Suprapubic skin (tissue), 4 donors: ENCODE measurements around the gene ST8SIA6. TPM values are rescaled to one million over a fixed set of nuclear protein-coding genes. Genes with fewer than 3 reads are reported as not detected.

ENCODE experiments used
- DNase-seq, 2 donors: peaks; one replicate each; pipeline ENCODE4 v3.0.0-alpha.2; 2019; ENCODE audit warnings: low spot score in 2 of 2
- H3K27ac ChIP-seq: fragments of 200-600 bp; sonication (generic); one replicate; pipeline ENCODE4 v1.5.1; 2019
- H3K27me3 ChIP-seq: fragments of 200-600 bp; sonication (generic); one replicate; pipeline ENCODE4 v1.5.1; 2019
- H3K36me3 ChIP-seq: fragments of 200-600 bp; sonication (generic); one replicate; pipeline ENCODE4 v1.5.1; 2019
- H3K4me1 ChIP-seq: fragments of 200-600 bp; sonication (generic); one replicate; pipeline ENCODE4 v1.5.1; 2019
- H3K4me3 ChIP-seq: fragments of 200-600 bp; sonication (generic); one replicate; pipeline ENCODE4 v1.5.1; 2019; ENCODE audit warnings: mild to moderate bottlenecking
- H3K9me3 ChIP-seq: fragments of 200-600 bp; sonication (generic); one replicate; pipeline ENCODE4 v1.5.1; 2019
- EP300 ChIP-seq: sonication (generic); formaldehyde crosslinking; IDR thresholded peaks from one replicate; pipeline ENCODE4 v1.6.1; 2017; ENCODE audit warnings: antibody characterized with exemption
- POLR2A ChIP-seq, 2 donors: fragments of 450-650 bp; IDR thresholded peaks; one replicate each; pipeline ENCODE4 v1.6.1; 2017; ENCODE audit warnings: antibody characterized with exemption in 2 of 2, mild to moderate bottlenecking in 2 of 2, moderate library complexity in 2 of 2
- POLR2AphosphoS5 ChIP-seq, 3 donors: sonication (generic); formaldehyde crosslinking; IDR thresholded peaks; one replicate each; pipeline ENCODE4 v1.6.1; 2017; ENCODE audit warnings: antibody characterized with exemption in 3 of 3
- WGBS: methylation state at CpG from one replicate; pipeline ENCODE4 v1.1.5; 2018; 5-methylcytosine and 5-hydroxymethylcytosine counted together
- total RNA-seq, 4 donors: library from RNA; depleted of rRNA; stranded (reverse); fragments of >200 nt; gene quantifications; one replicate each; pipeline ENCODE4 v1.1.0, GENCODE V29; 2016
- TF ChIP-seq, protein P1 (sequence below), 2 donors: fragments of 200-600 bp in 1 of 2; fragments of 450-650 bp in 1 of 2; sonication (generic) in 1 of 2; IDR thresholded peaks; one replicate each; pipeline ENCODE4 v1.5.1; 2016 to 2019; ENCODE audit warnings: antibody characterized with exemption in 2 of 2, mild to moderate bottlenecking in 1 of 2, moderate library complexity in 1 of 2

The ST8SIA6 gene
- total RNA-seq, 4 donors from 2014 or later, result 1.2 to 5.2 (median 3.2) TPM

DNA sequence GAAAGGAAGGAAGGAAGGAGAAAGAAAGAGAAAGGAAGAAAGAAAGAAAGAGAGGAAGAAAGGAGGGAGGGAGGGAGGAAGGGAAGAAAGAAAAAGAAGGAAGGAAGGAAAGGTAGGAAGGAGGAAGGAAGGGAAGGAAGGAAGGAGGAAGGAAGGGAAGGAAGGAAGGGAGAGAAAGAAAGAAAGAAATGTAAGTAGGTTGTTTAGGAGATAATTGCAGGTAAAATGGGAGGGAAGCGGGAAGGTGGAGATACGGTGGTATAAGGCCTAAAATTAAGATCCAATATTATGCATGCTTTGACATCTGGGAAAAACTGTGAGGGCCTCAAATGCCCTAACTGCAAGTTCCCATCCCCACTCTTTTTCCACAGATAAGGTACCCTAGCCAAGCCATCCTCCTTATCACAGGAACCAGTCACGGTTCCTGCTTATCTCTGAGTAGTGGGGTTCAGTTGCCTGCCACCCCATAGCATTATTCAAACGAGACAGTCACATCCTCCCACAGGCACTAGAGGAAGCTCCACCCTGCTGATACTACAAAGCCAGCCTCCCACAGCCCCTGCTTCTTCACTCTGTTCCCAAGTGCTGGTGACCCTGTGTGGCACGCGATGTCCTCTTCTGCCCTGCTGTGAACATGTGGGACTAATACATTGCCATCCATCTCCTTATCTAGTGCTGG is 28.7 kb downstream of the ST8SIA6 start:
- H3K36me3 ChIP-seq, result no peaks in the 10 kb centered on the region
- WGBS, result 67% methylated on average over 6 of the region's 6 CpGs
- TF ChIP-seq, protein P1, sequence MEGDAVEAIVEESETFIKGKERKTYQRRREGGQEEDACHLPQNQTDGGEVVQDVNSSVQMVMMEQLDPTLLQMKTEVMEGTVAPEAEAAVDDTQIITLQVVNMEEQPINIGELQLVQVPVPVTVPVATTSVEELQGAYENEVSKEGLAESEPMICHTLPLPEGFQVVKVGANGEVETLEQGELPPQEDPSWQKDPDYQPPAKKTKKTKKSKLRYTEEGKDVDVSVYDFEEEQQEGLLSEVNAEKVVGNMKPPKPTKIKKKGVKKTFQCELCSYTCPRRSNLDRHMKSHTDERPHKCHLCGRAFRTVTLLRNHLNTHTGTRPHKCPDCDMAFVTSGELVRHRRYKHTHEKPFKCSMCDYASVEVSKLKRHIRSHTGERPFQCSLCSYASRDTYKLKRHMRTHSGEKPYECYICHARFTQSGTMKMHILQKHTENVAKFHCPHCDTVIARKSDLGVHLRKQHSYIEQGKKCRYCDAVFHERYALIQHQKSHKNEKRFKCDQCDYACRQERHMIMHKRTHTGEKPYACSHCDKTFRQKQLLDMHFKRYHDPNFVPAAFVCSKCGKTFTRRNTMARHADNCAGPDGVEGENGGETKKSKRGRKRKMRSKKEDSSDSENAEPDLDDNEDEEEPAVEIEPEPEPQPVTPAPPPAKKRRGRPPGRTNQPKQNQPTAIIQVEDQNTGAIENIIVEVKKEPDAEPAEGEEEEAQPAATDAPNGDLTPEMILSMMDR (IDR thresholded peaks at IDR 0.05), result no peak
- no peak for TF ChIP-seq EP300
- no peak for TF ChIP-seq POLR2A (IDR thresholded peaks at IDR 0.05)
- TF ChIP-seq POLR2AphosphoS5 (IDR thresholded peaks at IDR 0.05), result no peak
- H3K27ac ChIP-seq, result no peak overlapping the region
- H3K27me3 ChIP-seq, result peaks cover 5% of the 10 kb centered on the region
- DNase-seq, result no peak
- H3K4me3 ChIP-seq, result no peak overlapping the region
- H3K9me3 ChIP-seq, result no peaks in the 10 kb centered on the region
- H3K4me1 ChIP-seq, result no peaks in the 10 kb centered on the region

DNA sequence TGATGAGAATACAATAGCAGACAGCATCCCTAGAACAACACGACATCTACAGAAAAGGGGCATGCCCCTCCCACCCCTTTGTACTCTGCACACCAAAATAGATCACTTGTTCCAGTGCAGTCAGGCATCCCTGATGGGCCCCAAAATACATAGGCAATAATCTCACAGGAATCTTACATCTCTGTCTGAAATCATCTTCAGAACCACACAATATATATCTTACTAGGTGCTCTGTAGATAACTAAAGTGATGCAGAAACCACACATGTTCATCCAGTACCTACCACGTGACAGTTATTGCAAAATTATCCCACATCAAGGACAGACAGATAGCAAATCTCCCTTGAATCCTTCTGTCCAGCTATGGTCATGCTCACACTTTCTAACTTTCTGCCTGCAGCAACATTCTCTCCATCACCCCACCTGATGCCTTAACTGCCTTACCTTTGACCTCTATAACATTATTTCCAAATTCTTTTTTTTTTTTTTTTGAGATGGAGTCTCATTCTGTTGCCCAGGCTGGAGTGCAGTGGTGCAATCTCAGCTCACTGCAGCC is 30.7 kb downstream of the ST8SIA6 start:
- TF ChIP-seq POLR2AphosphoS5 (IDR thresholded peaks at IDR 0.05), result no peak
- no peak overlapping the region for H3K27ac ChIP-seq
- H3K27me3 ChIP-seq, result peaks cover 5% of the 10 kb centered on the region
- no peak overlapping the region for H3K4me3 ChIP-seq
- DNase-seq, result no peak
- H3K4me1 ChIP-seq, result no peaks in the 10 kb centered on the region
- H3K9me3 ChIP-seq, result no peaks in the 10 kb centered on the region
- 33% methylated on average over 2 of the region's 2 CpGs for WGBS
- no peaks in the 10 kb centered on the region for H3K36me3 ChIP-seq

DNA sequence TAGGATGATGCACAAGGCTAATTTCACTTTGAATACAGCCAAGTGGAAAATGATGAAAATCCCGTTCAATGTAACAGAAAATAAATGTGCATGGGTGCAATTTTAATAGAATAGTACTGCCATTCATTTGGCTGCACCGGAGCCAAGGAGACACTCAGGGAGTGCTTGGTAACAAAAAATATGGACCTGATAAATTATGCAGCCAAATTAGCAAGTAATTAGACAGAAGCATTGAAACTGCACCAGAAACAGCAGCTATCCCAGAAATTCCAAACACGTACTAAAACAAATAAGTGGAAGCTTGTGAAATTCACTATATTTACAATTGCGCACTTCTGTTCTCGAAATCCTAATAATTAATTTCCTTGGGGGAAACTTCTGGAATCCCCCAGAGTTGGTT is 31.5 kb downstream of the ST8SIA6 start:
- H3K27ac ChIP-seq, result no peak overlapping the region
- H3K4me3 ChIP-seq, result no peak overlapping the region
- no peaks in the 10 kb centered on the region for H3K36me3 ChIP-seq
- H3K27me3 ChIP-seq, result peaks cover under 1% of the 10 kb centered on the region
- H3K4me1 ChIP-seq, result no peaks in the 10 kb centered on the region
- DNase-seq, result no peak
- 77% methylated on average over 5 of the region's 5 CpGs for WGBS
- TF ChIP-seq, protein P1 (IDR thresholded peaks at IDR 0.05), result no peak
- TF ChIP-seq POLR2A (IDR thresholded peaks at IDR 0.05), result no peak
- no peak for TF ChIP-seq POLR2AphosphoS5 (IDR thresholded peaks at IDR 0.05)
- TF ChIP-seq EP300, result no peak
- H3K9me3 ChIP-seq, result no peaks in the 10 kb centered on the region

DNA sequence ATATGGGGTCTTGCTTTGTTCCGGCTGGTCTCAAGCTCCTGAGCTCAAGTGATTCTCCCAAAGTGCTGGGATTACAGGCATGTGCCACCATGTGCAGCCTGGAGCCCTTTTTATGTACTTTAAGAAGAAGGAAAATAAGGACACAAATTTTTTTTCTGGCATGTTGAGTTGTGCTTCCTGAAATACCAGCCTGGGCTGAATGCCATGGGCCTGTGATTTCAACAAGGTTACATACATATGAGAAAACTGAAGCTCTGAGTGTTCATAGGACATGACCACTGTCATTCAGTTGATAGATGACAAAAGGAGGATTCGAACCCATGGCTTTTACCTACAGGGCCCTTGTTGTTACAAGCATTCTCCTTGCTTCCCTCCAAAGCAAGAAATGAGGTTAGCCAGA is 36.1 kb downstream of the ST8SIA6 start:
- Histone ChIP-seq H3K9me3 (no peaks in the 10 kb centered on the region), H3K4me1 (no peaks in the 10 kb centered on the region), H3K4me3 (no peak overlapping the region), H3K27ac (no peak overlapping the region), H3K36me3 (no peaks in the 10 kb centered on the region), H3K27me3 (no peaks in the 10 kb centered on the region)
- 57% methylated on average over 2 of the region's 2 CpGs for WGBS
- TF ChIP-seq, protein P1 (IDR thresholded peaks at IDR 0.05), result no peak
- no peak for TF ChIP-seq EP300
- TF ChIP-seq POLR2AphosphoS5 (IDR thresholded peaks at IDR 0.05), result no peak
- TF ChIP-seq POLR2A (IDR thresholded peaks at IDR 0.05), result no peak
- no peak for DNase-seq

DNA sequence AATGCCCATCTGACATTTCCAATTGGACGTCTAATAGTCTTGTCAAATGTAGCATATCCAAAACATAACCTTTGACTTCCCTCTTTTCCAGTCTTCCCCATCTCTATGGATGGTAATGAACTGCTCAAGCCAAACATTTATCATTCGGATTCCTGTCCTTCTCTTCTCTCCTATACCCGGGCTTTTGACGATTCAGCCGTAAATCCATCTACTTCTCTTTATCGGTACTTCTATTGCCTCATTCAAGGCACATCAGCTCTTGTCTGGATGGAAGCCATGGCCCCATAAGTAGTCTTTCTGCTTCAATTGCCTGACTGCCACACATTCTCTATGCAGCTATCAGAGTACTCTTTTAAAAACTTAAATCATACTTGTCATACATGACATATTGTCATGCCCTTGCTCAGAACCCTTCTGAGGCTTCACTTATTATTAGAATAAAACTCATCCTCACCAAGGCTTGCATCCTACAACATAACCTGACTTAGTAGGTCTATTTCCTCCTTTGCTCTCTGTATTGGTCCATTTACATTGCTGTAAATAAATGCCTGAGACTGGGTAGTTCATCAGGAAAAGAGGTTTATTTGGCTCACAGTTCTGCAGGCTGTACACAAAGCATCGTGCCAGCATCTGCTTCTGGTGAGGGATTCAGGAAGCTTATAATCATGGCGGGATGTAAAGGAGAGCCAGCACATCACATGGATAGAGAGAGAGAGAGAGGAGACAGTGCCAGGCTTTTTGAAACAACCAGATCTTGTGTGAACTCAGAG is 37.8 kb downstream of the ST8SIA6 start:
- no peaks in the 10 kb centered on the region for H3K36me3 ChIP-seq
- 76% methylated on average over 8 of the region's 8 CpGs for WGBS

More for the DNA sequence above, 37.8 kb downstream of the ST8SIA6 start:
- Histone ChIP-seq H3K27me3 (no peaks in the 10 kb centered on the region), H3K27ac (no peak overlapping the region), H3K9me3 (no peaks in the 10 kb centered on the region), H3K4me1 (no peaks in the 10 kb centered on the region), H3K4me3 (no peak overlapping the region)
- TF ChIP-seq POLR2AphosphoS5 (IDR thresholded peaks at IDR 0.05) (no peak), POLR2A (IDR thresholded peaks at IDR 0.05) (no peak), EP300 (no peak)
- TF ChIP-seq, protein P1 (IDR thresholded peaks at IDR 0.05), result no peak
- no peak for DNase-seq
